GM19351 (cell line): Measurements from ENCODE around the gene CAMK2N2.

Source experiments
- ATAC-seq: cut with Tn5 transposase; IDR thresholded peaks from one replicate; pipeline ENCODE4 v1.9.1; 2021; ENCODE audit warnings: mild to moderate bottlenecking, moderate library complexity; ENCODE audit not compliant: unreplicated experiment

CAMK2N2 gene

DNA sequence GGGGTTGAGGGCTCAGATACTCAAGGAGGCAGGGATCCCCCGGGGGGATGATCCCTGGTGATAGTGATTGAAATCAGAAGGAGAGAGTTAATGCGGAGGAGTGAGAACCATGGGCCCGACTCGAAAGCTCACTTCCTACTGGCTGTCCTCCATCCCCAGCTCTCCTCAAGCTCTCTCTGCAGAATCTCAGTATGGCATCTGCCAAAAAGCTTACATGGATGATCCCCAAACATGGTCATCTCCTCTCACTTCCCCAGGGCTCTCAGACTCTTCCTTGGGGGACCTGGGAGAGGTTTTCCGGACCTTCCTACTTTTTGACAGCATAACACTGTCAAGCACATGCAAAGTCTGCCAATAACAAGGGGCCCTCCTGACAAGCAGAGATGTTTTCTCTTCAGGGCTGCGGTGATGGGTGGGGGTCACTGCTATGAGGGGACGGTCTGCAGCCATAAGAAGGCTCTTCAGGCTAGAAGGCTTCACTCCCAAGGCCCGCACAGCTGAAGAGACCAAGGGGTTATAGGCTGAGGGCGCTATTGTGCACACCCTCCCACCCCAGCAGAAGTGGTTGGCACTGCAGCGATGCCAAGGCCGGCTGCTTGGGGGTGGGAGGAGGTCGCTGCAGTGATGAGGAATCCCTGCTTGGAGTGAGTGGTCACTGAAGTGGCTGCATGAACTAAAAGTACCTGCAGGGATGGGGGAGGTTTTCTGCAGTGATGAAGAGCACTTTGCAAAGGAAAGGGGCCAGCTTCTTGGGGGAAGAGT is 32.8 kb downstream of the CAMK2N2 start:
- no peak for ATAC-seq

DNA sequence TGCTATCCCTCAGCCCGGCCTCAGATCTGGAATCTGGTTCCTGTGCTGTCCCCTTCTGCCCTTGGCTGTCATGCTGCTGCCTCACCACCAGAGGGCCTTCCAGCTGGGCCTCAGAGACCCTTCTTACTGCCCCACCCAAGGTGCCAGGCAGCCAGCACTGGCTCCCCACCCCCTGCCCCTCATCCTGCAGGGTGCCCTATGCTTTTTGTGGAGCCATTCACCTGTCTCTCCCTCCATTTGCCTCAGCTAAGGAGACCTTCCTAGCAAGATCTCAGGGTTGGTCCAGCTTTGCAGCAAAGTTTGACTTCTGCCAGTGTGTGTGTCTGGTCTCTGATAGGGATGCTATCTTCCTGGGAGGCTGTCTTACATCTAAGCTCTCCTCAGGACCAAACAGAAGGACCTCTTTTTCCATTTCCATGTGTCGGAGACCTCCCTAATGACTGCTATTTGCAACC is 33.8 kb downstream of the CAMK2N2 start:
- peak; percentile 52 for ATAC-seq

DNA sequence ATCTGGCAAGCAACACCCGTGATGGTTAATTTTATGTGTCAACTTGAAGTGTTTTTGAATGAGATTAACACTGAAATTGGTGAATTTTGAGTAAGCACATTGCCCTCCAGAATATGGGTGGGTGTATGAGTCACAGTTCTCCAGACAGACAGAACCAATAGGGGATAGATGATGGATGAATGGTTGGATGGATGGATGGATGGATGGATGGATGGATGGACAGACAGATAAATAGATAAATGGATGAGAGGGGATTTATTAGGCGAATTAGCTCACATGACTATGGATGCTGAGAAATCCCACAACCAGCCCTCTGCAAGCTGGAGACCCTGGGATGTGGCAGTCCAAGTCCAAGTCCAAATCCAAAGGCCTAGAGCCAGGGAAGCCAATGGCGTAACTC is 37.4 kb downstream of the CAMK2N2 start:
- ATAC-seq, result no peak

DNA sequence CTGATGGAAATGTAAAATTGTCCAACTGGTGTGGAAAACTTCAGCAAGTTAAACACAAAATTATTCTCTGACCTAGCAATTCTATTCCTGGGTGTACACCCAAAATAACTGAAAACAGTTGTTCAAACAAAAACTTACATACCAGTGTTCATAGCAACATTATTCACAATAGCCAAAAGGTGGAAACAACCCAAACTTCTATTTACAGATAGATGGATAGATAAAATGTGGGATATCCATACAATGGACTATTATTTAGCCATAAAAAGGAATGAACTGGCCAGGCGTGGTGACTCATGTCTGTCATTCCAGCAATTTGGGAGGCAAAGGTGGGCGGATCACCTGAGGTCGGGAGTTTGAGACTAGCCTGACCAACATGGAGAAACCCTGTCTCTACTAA is 38.8 kb downstream of the CAMK2N2 start:
- no peak for ATAC-seq

DNA sequence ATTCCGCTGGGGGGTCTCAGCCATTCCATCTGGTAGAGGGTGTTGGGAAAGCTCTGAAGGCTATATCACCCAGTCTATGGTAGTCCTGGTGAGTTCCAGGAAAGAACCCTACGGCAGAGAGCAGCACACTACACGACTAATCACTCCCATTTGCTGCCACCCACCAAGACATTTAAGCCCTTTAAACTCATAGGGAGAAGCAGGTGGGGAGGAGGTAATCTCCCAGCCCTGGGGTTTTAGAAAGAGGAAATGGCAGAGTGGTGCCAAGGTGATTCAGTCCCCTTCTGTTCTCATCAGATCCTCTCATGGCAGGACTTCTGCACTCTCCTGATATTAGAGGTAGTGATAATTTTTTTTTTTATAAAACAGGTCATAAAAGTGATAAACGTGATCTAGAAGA is 42.5 kb downstream of the CAMK2N2 start:
- no peak for ATAC-seq

DNA sequence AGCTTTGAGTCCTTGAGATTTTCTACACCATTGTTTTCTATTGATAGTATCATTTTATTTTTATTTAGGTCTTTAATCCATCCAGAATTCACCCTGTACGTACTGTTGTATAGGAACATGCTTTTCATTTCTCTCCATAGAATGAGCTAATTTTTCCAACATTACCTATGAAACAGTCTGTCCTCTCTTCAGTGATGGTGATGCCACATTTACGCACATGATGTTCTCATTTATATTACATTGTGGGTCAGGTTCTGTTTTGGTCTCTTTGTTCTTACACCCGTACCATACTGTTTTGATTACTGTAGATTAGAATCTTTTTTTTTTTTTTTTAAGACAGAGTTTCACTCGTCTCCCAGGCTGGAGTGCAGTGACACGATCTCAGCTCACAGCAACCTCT is 49.6 kb downstream of the CAMK2N2 start:
- no peak for ATAC-seq

DNA sequence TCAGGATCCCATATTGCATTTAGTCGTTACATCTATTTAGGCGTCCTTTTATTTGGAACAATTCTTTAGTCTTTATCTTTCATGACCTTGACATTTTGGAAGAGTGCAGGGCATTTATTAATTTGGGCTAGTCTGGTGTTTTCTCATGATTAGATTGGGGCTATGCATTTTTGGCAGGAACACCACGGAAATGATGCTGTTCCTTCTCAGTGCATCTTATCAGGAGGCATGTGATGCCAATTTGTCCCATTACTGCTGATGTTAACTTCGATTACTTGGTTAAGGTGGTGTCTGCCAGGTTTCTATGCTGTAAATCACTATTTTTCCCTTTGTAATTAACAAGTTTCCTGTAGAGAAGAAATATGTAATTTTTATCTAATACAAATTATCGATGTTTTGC is 50.1 kb downstream of the CAMK2N2 start:
- ATAC-seq, result no peak
